HG03280 (cell line): Measurements from ENCODE around the gene RUNX1.

ENCODE experiments used
- ATAC-seq: cut with Tn5 transposase; IDR thresholded peaks from one replicate; pipeline ENCODE4 v1.9.1; 2021; ENCODE audit warnings: mild to moderate bottlenecking, moderate library complexity; ENCODE audit not compliant: unreplicated experiment

RUNX1 gene

DNA sequence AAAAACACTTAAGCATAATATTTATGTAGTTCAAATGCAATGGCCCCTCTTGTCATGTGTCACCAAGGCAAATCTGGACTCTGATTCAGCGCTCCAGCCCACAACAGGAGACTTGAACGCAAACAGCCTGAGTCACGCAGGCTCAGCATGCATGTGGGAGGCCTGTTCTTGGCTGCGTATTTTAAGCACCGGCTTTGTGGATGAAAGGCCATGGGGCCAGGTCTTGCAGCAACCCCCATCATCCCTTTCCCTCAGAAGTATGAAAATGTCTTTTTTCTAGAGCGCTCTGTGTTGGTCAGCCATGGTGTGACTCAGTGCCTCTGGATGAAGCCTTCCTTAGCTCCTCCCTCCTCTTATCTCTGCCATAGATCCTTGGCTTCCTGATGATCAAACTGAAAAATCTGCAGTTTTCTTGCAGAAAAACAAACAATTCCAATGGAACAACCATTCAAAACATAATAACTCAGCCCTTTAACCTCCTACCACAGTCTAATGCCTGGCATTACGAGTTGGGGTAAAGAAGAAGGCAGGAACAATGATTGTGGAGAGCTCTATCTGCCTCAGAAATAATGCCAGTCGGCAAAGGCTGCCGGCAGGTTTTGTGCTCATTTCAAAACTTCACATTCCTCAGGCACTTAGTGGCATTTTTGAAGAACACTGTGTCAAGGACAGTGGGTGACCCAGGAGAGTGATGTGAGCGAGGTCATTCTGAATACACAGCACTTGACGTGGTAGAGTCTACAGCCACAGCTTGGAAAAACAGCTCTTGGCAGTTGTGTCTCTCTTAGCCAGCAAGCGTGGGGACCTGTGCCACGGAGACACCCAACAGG is 212.8 kb downstream of the RUNX1 start:
- ATAC-seq = no peak

DNA sequence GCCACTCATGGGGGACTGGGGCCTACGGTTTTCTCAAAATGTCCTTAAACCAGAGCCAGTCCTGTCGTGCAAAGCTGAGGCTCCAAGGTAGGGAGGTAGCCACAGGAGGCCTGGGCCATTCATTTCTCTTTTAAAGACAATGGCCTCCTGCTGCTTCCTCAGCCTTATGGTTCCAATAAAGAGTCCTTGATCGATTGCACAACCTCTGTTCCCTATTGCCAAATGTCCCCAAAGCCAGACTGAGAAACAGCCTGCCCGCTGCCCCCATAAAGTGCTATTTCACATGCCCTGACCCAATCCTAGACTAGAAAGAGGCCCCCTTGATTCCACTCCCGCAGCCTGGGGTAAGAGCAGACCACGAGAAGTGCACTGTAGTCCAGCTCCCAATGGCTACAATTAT is 213.6 kb downstream of the RUNX1 start:
- ATAC-seq = no peak

DNA sequence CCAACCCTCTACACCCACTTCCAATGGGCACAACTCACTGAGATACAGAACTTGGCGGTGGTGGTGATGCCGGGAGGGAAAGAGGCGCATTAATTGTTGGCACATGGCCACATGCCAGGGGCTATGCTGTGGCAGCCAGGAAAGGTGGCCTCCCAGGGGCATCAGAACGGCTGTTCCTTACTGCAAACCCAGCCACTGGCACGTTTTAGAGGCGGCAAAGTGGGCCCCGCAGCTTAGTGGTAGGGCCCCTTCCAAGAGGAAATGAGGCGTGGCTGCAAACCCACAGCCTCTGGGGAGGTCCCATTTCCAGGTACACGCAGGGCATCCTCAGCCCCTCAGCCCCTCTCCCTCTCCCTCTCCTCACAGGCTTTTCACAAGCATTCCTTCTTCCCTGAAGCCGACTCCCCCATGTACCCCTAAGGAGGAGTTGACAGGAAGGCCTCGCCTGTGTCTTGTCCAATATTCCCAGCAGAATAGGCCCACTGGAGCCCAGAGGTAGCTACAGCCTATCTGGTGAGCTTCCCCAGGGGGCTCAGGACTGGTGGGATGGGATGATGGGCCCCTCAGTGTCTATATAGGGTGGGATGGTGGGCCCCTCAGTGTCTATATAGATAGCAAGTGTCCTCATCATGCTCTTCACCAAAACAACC is 214.1 kb downstream of the RUNX1 start:
- ATAC-seq = no peak

DNA sequence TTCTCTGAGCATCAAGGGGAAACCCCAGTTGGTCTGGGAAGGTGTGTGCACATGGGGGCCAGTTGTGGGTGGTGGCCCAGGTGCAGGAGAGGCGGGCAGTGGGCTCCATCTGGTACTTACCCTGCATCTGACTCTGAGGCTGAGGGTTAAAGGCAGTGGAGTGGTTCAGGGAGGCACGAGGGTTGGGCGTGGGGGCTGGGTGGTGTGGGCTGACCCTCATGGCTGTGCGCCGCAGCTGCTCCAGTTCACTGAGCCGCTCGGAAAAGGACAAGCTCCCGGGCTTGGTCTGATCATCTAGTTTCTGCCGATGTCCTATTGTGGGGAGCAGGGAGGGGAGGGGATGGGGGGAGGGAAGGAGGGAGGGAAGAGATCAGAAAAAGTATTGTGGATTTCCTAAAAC is 214.8 kb downstream of the RUNX1 start:
- no peak for ATAC-seq

DNA sequence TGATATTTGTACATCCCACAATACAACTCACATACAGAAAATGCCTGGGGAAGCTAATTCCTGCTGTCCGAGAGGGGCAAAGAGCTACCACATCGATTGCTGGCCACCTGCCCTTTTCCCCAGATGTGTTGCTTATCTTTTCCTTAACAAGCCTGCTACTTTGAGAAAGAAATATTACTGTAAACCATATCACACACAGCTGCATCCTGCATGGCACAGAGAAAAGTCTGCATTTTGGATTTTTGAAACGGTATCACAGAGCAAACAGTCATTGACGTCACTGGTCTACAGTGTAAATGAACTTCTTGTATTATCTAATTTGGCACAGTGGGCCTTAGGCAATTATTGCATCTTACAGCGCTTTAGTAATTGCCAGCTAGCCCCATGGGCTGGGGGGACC is 215.6 kb downstream of the RUNX1 start:
- ATAC-seq = no peak

DNA sequence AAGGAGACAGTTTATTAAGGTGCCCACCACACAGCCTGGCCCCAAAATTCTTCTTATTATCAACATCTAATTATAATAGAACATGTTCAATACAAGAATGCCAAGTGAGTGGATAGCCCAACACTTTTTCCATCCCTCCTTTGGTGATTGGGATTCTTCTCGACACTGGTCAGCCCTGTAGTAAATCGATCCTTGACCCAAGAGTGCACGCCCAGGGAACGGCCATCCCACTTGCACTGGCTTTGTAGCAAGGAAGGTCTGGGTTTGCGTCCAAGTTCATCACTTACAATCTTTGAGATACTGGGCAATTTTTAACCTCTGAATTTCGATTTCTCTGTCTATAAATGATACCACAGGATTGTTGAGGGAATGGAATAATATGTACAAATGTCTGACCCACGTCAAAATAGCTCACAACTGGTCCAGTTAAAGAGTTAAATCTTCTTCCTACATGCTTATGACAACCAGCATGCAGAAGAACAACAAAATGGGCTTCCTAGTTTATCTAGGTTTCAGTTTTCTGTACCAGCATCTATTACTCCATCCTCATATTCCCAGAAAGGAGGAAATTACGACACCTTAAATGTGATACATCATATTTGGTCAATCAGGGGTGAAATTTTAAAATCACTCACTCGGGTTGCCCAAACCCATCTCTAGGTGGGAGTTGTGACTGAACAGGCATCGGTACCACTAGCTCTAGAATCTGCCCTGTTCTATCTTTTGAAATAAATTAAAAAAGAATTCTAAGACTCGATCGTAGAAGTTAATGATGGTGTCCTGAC is 218.5 kb downstream of the RUNX1 start:
- no peak for ATAC-seq

DNA sequence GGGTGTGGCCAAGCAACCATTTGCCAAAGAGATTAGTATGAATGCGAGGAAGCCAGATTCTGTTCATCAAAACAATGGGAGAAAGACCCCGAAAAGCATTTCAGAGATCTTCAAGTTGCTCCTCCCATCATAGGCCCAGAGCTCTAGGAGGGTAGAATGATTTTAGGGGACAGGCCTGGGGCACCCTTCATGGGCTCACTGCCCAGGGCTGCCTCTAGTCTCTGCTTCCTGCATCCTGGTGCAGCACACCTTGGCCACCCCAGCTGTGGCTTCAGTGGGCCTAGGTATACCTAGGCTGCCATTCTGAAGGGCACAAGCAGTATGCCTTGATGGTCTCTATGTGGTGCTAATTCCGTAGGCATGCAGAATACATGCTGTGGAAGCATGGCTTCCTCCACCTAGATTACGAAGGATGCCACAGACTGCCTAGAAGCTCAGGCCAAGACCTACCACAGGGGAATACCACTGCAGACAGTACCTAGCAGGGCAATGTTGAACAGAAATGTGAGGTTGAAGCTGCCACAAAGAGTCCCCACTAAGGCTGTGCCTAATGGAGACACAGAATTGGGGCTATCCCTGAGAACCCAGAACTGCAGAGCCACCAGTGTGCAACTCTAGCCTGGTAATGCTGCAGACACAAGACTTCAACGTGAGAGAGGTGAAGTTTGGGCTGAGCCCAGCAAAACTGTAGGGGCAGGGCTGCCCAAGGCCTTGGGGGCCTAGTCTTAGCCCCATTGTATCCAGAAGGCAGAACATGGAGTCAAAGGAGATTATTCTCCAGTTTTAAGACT is 221.5 kb downstream of the RUNX1 start:
- ATAC-seq = no peak

DNA sequence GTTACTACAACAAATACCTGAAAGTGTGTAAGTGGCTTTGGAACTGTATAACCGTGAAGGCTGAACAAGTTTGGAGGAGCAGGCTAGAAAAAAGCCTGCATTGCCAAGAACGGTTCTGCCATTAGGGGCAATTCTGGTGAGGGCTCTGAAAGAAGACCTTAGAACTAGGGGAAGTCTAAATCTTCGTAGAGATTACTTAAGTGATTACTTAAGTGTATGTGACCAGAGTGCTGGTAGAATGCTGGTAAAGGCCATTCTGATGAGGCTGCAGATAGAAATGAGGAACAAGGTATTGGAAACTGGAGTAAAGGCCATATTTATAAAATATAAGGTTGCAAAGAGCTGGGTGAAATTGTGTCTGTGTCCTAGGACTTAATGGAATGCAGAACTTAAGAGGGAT is 222.3 kb downstream of the RUNX1 start:
- ATAC-seq = no peak

DNA sequence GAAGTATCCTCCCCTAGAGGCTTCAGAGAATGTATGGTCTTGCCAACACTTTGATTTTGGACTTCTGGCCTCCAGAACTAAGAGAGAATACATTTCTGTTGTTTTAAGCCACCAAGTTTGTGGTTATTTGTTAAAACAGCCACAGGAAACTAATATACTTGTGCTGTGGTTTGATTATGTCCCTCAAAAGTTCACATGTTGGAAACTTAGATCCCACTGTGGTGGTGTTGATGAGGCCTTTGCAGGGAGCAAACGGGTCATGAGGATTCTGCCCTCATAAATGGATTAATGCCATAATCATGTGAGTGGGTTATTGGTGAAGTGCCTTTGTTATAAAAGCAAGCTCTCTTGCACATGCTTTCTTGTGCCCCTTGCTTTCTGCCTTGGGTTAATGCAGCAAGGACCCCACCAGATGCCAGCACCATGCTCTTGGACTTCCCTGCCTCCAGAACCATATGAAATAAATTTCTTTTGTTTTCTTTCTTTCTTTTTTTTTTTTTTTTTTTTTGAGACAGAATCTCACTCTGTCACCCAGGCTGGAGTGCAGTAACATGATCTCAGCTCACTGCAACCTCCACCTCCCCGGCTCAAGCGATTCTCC is 223.1 kb downstream of the RUNX1 start:
- no peak for ATAC-seq

DNA sequence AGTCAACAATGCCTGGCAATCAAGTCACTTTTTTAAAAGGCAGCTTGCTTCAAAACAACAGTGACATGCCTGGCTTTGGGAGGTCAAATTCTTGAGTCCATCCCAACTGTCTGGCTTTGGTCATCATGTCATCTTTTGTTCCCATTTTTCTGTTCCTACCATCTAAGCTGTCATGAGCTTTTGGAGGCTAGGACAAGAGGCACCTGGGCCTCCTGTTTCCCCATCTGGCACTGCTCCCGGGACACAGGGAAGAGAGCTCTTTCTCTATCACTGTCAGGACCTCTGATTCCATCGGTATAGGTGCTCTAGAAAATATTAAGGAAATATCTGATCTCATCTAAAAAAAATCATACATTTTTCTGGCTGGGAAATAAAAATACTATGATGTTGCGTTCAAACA is 224.0 kb downstream of the RUNX1 start:
- ATAC-seq = no peak

DNA sequence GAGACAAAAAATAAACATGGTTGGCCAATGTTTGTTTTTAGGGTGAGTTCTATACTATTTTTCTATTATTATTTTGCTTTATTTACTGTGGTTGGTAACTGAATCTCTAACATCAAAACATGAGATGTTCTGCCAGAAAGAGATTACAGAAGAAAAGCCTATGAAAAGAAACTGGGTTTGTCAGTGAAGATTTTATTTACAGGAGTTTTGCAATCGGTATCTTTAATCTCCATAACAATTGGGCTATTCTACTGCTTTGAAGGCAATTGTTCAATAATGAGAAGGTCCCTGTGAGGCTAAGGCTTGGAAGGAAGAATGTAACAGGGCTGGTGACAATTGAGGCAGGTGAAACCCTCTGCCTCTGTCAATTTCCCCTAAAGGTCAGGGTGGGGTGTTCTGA is 224.8 kb downstream of the RUNX1 start:
- ATAC-seq = no peak

DNA sequence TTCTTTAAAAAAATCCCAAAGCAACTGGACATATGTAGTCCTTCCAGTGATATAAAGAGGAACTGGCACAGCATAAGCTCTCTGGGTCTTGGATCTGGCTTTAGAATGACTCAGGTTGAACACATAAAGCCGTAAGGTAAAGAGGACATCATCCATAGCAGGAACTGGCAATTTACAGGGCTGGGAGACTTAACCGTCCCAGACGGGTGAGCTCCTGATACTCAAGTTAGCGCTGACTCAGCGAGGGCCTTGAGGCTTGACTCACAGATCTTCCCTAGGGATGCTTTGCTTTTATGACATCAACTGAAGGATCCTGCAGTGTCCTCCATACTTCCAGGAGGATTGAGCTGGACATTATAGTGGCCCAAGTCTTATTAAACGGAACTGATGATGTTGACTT is 226.2 kb downstream of the RUNX1 start:
- no peak for ATAC-seq

DNA sequence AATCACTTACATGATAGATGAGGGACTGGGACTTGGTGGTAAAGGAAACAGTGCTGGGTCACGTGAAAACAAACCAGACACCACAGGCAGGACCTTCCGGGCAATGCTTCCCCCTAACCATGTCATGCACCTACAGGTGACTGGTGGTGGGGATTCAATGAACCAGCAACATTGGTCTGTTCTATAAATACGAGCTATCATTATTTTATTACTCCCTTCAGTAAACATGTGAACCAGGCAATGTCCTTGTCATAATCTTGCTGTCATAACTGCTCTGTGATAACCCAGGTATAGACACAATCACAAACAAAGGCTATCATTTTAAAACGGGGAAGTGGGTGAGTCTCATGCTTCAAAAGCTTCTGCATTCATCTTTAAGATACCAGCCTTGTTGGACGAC is 226.9 kb downstream of the RUNX1 start:
- no peak for ATAC-seq

DNA sequence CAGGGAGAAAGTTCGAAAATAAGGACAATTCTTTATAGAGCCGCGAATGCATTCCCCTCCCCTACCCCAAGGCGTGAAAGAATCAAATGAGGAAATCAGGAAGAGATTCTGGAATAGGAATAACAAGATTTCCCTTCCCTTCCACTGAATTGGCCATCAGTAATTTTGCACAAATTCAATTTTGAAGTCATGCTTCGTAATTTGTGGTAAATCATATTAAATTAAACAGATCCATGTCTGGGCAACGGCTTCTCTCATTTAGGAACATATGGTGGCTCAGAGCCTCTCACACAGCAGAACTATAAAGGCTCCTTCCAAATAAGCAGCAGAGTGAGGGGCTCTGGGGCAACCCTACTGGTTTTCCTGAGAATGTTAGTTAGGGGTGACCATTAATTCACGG is 227.4 kb downstream of the RUNX1 start:
- no peak for ATAC-seq

DNA sequence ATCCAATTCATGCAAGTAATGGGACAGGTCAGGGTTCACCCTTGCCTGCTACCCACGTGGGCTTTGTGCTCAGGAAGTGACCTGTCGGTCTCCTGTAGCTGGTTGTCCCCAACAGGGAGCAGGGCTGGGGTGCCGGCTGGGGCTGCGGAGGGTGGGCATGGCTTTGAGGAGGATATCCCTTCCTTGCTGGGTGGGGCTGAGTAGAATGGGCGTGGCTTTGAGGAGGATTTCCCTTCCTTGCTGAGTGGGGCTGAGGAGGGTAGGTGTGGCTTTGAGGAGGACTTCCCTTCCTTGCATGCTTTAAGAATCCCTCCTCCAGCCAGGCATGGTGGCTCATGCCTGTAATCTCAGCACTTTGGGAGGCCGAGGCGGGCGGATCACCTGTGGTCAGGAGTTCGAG is 229.1 kb downstream of the RUNX1 start:
- ATAC-seq = no peak

DNA sequence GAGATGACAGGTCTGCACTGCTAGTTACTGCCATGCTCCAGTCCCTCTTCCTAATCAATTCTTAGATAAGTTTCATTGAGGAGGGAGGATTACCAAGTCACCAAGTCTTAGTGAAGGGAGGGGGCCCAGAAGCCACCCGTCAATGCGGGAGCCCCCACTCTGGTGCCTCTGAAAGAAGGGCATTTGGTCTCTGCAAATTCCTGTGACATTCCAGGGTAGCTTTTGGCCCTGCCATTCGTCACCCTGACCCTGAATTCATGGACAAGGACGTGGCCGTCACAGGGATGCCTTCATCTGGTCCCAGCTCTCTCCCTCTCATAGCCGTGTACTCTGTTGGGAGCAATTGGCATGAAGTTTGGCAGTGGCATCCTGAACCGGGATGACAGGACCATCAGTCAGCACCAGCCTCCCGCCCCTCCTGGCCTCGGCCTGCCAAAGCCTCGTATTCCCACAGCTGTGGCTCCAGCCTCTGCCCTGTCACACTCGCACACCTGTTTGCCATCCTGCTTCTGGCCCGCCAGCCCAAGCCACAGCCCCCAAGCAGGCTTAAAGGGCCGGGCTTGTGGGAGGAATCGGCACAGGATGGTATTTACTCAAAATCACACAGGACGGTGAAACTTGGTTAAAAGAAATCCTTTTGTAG is 229.6 kb downstream of the RUNX1 start:
- ATAC-seq = no peak

DNA sequence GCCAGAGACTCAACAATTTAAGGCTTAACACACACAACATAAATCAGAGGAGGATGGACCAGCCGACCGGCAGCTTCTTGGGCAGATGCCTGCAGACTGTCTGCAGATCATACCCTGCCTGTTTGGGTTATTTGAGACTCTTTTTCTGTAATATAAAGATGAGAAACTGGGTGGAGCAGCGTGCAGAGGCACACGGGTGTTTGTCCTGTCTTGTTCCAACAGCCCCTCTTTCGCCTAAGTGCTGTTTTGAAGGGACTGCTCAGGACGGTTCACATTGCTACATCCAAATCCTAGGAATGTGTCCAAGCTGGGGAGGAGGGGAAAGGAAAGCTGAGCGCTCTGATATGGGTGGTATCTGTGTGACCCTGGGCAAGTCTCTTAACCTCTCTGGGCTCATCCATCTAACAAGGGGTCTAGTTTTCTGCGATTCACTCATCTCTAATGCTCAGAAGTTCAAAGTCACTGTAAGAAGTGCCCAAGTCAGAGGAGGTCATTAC is 230.4 kb downstream of the RUNX1 start:
- ATAC-seq = no peak

DNA sequence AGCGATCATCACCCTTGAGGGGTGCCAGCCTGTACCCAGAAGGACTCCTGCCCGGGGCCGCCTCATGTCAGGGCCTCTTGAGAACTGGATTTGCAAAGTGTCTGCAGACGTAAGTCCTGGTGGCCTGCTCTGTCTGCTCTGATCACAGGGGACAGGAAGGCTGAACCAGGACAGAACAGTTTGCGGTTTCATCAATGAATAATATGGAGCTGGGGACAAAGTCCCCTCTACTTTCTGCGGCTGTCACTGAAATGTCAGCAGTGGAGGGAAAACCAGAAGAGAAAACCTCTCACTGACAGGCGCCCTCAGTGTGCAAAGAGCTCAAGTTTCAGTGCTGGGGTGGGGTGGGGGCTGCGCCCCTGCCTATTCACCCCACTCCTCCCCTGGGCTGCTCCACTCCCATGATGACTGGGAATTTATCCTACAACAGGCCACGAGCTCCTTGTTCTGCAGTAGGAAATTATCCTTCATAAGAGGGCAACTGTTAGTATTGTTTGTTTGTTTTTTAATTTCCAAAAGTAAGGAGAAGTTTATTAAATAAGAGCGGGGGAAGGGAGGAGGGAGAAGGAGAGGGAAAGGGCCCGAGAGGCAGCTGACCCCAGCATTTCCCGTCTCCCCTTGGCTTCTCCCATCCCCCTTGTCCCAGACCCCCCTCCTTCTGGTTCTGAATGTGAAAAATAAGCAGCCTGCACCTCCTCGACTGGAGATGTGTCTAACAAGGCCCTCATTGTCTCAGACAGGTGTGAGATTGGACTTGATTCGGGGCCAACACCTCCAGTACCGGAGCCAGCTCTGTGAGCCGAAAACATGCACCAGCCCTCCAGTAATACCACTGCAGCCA is 231.1 kb downstream of the RUNX1 start:
- no peak for ATAC-seq
